ENCODE measurements around the gene DUSP12. TPM values are rescaled to one million over a fixed set of nuclear protein-coding genes. Genes with fewer than 3 reads are reported as not detected.

DUSP12 gene, protein sequence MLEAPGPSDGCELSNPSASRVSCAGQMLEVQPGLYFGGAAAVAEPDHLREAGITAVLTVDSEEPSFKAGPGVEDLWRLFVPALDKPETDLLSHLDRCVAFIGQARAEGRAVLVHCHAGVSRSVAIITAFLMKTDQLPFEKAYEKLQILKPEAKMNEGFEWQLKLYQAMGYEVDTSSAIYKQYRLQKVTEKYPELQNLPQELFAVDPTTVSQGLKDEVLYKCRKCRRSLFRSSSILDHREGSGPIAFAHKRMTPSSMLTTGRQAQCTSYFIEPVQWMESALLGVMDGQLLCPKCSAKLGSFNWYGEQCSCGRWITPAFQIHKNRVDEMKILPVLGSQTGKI
- total RNA-seq (2022; extraction: Qiagen RNA extraction): 45.9 to 56.9 TPM (median 46.9 TPM) in 5 replicates

DNA sequence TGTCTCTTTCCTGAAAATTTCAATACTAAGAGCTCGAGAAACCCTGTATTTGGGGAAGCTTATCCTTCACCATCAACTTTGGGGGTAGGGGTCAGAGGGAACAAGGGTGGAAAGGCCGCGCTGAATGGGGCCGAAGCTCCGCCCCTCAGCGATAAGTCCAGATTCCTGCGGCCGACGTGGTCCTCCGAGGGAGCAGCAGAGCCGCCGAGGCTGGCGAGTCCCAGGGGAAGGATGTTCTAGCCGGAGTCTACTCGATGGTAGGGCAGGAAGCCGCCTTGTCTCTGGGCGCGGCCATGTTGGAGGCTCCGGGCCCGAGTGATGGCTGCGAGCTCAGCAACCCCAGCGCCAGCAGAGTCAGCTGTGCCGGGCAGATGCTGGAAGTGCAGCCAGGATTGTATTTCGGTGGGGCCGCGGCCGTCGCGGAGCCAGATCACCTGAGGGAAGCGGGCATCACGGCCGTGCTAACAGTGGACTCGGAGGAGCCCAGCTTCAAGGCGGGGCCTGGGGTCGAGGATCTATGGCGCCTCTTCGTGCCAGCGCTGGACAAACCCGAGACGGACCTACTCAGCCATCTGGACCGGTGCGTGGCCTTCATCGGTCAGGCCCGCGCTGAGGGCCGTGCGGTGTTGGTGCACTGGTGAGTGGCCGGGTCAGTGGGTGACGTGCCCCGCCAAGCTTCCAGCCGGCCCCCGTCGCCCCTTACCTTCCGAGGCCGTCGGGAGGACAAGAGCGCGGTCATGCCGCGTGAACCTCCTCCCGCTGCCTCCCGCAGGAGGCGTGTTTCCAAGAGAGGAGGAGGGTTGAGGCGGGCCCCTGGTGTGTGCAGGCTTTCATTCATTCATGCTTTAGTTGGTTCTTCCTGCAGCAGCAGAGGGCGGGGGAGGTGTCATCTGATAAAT, at the start of gene DUSP12:
Gene DUSP12 (plus strand): TSS at position 278 of the 899 bp plus-strand sequence. CDS start 16 bp downstream, at position 294.

DNA sequence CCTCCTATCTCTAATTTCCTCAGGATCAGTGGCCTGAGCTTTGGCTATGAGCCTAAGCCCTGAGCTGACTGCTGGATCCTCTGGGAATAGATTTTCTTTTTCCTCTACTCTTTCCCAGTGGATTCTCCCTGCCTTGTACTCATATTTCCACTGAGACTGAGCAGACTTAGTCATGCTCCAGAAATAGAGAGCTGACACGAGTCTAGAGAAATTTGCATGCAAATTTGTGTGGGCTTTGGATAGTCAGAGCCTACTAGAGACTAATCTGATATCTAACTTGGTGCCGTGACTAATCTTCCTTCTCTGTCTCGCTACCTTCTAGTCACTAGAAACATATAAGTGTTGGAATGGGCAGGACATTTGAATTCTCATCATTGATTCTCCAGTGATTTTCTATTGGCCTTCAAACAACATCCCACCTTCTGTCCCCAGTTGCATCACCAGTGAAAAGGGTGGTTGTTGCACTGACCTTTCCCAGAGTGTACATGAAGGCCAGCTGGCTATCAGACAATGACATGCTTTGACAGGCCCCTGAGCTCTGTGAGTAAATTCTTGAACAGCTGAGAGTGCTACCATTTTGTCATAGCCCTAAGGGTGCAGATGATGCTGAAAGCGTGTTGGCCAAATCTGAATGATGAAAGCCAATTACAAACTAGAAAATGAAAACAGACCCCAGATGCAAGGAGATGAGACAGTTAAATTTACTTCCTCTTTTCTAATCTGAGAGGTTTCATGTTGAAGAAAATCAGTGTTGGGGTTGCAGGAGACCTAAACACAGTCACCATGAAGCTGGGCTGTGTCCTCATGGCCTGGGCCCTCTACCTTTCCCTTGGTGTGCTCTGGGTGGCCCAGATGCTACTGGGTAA, 42.9 kb upstream of the DUSP12 start, which contains the start of gene FCRLA:
Gene FCRLA (plus strand): TSS at position 748 of the 866 bp plus-strand sequence. CDS start 36 bp downstream, at position 784.

DNA sequence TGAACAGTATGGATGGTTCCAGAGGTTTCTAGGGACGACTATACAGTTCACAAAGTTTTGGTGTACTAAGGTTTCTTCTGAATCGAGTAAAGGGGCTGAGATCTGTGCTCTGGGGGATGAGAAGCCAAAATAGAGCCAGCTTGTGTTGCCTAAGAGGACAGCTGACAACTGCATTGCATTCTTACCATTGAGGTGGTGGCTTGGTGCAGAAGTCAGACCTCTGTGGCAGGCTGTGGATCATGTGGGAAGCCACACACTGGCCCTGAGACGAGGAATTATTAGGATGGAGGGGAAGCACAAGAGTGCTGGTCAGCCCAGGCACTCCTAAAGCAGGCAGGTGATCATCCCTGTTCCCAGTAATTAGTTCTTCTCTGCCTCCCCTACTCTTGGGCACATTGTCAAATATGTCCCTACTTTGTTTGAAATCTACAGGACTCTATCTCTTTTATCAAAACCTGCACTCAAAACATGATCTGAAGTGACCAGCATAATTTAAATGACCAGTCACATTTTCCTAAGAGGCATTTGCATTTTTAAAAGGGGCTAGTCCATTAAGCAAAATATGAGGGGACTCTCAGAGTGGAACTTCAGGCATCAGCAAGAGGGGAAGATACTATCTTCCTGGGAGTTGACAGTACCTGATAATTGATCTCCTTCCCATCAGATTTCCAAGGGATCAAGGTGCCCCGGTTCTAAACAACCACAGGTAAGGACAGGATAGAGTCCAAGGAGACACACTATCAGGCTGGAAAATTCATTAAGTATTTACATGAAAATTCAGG, 28.4 kb upstream of the DUSP12 start, which contains the start of gene FCRLB:
Gene FCRLB (plus strand): TSS at position 589 of the 782 bp plus-strand sequence. CDS start 1,129 bp downstream, outside the sequence.

DNA sequence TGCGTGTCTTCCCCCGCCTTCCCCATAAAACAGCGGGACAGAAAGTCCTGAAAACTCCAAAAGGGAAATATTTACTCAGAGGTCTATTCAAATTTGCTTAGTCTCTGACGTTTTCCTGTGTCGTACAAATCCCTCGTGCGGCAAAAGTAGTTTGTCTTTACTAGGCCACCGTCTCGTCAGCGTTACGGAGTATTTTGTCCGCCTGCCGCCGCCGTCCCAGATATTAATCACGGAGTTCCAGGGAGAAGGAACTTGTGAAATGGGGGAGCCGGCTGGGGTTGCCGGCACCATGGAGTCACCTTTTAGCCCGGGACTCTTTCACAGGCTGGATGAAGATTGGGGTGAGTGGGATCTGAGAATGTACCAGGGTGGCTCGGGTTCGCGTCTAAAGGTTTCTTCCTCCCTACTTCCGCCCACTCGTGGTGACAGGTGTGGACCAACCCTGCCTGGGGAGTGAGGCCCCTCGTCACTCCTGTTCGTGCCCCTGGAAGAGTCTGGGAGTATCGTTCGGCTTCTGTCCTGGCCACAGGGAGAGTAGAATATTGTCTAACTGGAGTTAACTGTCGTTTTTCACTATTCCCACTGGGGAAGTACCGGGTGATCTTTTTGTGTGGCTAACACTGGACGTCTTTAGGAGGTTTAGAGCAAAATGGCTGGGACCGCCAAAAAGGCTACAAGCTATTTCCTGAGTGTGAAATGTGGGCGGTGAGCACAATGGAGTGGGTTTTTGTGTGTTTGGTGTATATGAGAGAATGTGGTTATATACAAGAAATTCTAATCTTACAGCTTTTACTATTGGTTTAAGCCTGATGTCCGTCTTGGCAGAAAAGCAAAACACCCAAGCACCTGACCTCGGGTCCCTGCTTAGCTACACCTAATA, 16.8 kb downstream of the DUSP12 start, which contains the start of gene ATF6:
Gene ATF6 (plus strand): TSS at position 219 of the 880 bp plus-strand sequence. CDS start 41 bp downstream, at position 260.

Other genes with a start within 250 kb of the DUSP12 start
- 0.13 TPM in 1 of 5 replicates, not detected in the others for gene FCGR2A, start 244.3 kb upstream of the DUSP12 start, total RNA-seq (2022; extraction: Qiagen RNA extraction)
- gene HSPA6, start 225.2 kb upstream of the DUSP12 start, total RNA-seq (2022; extraction: Qiagen RNA extraction): 1.0 to 7.1 TPM (median 1.9 TPM) in 5 replicates
- gene FCGR3A, start 200.0 kb upstream of the DUSP12 start, total RNA-seq (2022; extraction: Qiagen RNA extraction): not detected in 5 replicates
- not detected in 5 replicates for gene FCGR3B, start 118.6 kb upstream of the DUSP12 start, total RNA-seq (2022; extraction: Qiagen RNA extraction)
- not detected in 5 replicates for gene FCGR2B, start 86.6 kb upstream of the DUSP12 start, total RNA-seq (2022; extraction: Qiagen RNA extraction)
- gene FCRLA, start 42.6 kb upstream of the DUSP12 start, total RNA-seq (2022; extraction: Qiagen RNA extraction): 0.03 to 0.06 TPM in 2 of 5 replicates, not detected in the others
- 1.0 to 1.8 TPM (median 1.7 TPM) in 5 replicates for gene FCRLB, start 28.2 kb upstream of the DUSP12 start, total RNA-seq (2022; extraction: Qiagen RNA extraction)
- 12.8 to 15.3 TPM (median 14.3 TPM) in 5 replicates for gene ATF6, start 16.5 kb downstream of the DUSP12 start, total RNA-seq (2022; extraction: Qiagen RNA extraction)